DMS79 (cell line): ENCODE measurements around the gene SPIRE1.

ENCODE experiments used
- DNase-seq: peaks from one replicate; lab custom pipeline; 2025; lab: John Stamatoyannopoulos, UW

The SPIRE1 gene

DNA sequence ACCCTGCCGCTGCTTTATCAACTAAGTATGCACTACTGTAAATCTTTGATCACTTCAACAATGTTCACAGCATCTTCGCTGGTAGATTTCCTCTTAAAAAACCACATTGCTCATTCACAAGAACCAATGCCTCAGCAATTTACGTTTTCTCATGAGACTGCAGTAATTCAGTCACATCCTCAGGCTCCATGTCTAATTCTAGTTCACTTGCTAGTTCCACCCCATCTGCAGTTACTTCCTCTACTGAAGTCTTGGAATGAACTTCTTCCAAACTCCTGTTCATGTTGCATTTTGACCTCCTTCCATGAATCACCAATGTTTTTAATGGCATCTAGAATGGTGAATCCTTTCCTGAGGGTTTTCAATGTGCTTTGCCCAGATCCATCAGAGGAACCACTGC, 214.4 kb downstream of the SPIRE1 start:
- no peak for DNase-seq

DNA sequence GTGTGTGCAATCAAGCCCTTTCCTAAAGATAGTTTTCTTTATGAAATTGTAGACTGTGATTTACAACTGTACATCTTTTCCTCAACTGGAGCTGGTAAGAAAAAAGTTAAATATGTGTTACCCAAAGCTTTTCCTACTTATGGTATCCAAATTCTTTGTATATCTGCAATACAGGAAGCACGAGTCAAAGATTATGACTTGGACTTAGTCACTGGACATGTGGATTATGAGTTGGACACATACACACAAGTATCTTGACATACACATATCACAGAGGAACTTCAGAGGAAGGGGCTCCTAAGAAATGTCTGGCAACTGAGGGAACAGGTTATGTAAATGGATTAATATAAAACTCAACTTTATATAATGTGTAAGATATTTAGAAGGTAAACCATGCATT, 215.0 kb downstream of the SPIRE1 start:
- no peak for DNase-seq

DNA sequence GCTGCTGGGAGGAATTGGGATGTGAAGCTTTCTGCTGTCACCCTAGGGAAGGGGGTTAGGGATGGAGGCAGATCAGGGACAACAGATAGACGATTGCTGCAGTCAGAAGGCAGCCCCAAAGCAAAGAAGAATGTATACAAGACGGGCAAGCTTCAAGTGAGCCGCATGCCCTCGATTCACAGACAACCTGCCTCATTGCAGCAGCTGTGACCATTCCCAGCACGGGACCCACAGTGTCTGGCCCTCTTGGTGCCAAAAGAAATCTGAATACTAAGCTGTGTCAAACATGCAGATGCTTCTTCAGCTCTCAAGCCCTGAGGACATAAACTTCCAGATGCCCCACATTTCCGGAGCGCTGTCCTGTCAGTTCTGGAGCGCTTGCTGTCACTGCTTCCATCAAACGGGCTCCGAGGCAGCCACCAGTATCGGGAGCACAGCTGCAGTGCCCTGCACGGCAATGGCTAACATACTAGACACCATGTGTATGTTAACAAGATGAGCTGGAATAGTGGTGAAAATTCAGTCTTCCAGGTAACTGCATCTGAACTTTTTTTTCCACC, 216.4 kb downstream of the SPIRE1 start:
- DNase-seq, result no peak

DNA sequence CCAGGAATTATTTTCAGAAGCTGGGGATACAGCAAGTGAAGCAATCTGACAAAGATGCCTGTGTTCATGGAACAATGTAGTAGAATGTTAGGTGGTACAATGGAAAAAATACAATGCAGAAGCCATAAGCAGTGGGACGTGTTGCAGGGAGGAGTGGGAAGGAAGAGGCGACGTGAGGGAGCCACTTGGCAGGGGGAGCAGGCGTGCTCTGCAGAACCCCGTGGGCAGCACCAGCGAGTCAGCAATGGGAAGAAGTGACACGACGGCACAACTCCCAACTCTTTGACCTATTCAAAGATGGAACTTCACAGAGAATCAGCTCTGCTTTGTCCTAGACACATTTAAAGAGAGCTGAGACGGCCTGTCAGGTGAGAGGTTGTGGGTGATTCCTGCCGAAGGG, 219.7 kb downstream of the SPIRE1 start:
- DNase-seq, result no peak

DNA sequence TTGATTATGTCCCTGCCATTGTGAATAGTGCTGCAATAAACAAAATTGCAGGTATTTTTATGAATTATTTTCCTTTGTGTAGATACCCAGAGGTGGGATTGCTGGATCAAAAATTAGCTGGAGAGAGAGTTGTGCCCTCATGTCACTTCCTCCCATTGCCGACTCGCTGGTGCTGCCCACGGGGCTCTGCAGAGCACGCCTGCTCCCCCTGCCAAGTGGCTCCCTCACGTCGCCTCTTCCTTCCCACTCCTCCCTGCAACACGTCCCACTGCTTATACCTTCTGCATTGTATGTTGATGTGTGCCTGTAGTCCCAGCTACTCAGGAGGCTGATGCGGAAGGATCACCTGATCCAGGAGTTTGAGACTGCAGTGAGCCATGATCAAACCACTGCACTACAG, 222.0 kb downstream of the SPIRE1 start:
- no peak for DNase-seq

DNA sequence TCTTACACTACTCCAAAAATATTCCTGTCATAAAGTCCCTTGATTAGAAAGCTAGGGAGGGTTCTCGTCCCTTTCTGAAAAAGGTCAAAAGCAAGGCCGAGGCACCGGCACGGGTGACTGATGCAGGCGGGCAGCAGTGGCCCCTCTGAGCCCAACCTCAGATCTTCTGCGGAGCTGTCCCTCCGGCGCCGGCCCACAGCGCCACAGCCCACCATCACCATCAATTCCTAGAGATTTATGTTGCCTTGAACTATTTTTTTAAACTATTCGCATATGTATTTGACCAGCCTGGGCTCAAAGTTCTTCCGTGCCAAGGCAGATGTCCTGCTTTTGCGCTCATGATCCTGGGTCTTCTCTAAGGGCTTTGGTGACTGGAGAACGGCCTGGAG, 223.4 kb downstream of the SPIRE1 start:
- no peak for DNase-seq

DNA sequence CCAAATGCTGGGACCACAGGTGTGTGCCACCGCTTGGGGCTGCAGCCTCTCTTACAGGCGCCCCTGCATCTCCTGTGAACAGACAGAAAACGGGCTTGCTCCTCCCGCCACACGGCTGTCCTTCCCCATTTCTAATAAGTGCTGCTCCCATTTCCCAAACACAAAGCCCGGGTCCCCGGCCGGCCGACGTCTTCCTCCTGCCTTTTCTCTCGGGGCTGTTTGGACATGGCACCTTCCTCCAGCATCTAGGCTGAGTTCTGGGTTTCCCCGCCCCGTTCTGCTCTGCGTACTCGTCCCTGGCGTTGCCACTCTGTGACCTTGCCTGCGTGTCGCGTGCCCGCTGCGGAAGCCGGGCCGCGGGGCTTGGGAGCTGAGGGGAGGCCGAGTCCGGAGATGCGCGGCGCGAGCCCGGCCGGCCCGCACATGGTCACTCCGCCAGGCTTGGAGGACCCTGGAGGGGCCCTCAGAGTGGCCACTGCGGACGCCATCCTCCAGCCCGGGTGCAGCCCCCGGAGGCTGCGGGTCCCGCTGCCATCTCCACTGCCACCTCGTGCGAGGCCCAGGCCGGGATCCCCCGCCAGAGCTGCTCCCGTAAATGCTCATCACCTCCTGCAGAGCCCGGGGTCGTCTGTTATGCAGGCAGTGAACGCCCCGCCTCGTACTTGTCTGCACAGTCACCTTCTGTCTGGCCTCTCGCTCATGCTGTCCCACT, 223.9 kb downstream of the SPIRE1 start:
- no peak for DNase-seq

DNA sequence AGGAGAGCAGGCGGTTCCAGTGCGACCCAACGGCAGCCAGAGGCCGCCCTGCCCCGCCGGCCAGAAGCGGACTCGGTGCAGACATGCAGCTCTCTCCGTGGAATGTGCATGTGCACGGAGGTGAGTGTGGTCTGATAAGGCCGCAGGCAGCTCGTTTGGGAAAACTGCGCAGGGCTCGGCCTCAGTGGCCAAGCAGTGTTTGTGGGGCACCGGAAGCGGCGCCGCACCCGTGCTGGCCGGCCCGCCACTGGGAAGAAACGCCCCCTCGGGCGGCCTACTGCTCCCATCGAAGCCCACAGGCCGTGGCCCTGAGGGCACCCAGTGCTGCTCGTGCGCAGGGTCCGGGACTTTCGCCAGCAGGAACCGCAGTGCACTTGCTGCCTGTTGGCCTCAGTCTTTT, 225.0 kb downstream of the SPIRE1 start:
- DNase-seq, result no peak

DNA sequence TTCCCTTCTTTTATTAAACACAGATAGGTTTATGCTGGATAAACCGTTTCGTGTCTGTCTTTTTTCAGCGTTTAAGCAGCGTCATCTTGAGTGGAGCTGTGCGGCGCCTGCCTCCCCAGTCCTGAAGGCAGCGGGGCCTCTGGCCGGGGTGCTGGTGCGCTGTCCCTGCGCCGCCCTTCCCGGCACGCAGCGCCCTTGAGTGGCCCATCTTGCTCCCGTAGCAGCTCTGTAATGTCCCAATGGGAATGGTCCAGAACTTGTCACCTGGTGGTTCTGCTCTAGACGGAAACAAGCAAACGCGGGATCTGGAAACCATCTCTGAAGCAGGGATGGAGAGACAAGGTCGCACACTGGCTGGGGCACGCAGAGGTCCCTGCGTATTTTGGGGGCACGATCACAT, 225.7 kb downstream of the SPIRE1 start:
- DNase-seq, result no peak

DNA sequence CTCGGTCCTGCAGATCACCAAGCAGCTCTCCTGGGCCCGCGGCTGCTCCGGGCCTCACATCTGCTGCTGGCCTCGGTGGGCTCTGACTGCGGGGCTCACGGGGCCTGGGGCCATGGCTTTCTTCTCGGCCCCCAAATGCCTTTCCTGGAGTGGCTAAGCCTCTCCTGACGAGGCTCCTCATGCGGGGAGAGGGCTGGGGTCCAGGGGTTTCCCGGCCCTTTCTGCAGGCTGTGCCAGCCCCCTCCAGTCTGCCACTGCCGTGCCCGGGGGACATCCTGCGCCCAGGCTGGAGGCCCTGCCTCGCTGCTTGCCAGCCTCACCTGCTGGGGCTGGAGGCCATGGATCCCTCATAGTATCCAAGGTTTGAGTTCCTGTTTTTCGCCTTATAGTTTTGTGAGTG, 226.3 kb downstream of the SPIRE1 start:
- no peak for DNase-seq

DNA sequence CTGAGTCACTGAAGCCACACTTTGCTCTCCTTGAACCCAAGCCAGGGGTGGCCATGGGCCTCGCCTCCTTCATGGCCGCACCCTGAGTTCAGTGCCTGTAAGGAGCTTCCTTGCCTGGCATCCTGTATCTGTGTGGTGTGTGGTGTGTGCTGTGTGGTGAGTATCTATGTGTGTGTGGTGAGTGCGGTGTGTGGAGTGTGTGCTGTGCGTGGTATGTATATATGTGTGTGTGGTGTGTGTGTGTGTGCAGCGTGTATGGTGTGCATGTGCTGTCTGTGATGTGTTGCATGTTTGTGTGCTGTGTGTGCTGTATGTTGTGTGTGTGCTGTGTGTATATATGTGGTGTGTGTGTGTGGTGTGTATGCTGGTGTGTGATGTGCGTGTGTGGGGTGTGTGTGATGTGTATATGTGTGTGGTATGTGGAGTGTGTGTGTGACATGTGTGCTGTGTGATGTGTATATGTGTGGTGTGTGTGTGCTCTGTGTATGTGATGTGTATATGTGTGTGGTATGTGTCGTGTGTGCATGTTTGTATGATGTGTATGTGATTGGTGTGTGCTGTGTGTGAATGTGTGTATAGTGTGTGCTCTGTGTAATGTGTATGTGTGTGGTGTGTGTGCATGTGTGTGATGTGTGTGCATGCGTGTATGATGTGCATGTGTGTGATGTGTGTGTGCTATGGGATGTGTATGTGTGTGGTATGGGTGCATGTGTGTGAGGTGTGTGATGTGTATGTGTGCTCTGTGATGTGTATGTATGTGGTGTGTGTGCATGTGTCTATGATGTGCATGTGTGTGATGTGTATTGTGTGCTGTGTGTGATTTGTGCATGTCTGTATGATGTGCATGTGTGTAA, 227.5 kb downstream of the SPIRE1 start:
- no peak for DNase-seq

DNA sequence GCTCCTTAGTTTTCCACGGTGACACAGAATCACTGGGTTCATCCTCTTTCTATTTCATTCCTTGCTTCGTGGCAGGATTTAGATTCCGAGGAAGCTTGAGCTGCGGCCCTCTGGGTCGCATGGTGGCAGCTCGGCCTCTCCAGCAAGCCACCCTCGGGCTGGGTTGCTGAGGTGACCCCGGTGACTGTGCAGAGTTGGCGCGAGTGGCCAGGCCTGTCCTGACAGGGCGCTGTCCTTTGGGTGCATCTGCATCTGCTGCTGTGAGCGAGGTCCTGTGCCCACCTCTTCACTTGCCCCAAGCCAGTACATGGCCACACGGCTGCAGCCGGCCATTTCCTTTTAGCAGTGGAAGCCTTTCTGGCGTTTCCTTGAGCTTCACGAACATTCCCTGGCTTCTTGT, 228.4 kb downstream of the SPIRE1 start:
- no peak for DNase-seq

DNA sequence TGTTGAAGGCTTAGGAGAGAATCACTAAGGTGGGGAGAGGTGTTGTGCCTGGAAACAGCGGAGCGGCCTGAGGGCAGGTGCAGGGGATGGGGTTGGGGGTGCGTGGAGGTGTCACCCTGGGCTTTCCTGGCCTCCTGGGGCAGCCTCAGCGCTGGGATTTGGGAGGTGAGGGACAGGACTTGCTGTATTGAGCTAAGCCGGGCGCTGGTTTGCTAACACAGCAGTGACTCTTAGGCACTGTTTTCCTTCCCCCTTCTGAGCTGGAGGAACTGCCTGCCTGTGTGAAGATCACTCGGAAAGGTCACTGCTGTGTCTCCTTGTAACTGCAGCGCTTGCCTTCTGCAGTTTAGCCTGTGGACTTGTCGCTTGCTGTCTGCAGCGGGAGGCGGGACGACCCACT, 229.0 kb downstream of the SPIRE1 start:
- no peak for DNase-seq

DNA sequence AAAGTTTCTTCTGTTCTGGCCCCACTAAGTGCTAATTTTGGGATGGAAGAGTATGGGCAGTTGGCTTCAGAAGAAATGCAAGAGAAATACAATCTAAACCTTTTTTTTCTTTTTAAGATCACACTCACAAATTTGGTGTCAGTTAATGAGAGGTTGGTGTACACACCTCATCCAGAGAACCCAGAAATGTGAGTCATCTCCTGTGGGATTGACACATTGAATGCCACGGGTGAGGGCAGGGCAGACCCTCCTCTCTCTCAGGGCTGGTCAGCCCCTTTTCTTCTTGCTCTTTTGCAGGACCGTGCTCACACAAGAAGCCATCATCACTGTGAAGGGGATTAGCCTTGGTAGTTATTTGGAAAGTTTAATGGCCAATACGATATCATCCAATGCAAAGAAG, 231.0 kb downstream of the SPIRE1 start:
- DNase-seq, result no peak

DNA sequence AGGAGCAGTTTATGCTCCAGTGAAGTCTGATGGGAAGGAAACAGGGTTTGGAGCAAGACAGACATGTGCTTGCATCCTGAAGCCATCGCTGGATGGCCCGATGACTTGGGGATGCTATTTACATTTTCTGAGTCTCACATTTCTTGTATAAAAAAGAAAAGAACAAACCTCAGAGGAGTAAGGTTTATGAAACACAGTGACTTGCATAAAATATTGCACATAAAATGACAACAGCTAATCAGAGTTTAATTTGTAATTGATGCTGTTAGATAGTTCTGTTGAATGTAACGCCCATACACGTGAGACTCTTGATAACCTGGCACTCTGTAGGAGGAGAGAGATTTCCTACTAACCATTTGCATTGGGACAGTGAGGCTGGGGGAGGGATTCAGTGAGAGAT, 233.7 kb downstream of the SPIRE1 start:
- DNase-seq, result no peak

DNA sequence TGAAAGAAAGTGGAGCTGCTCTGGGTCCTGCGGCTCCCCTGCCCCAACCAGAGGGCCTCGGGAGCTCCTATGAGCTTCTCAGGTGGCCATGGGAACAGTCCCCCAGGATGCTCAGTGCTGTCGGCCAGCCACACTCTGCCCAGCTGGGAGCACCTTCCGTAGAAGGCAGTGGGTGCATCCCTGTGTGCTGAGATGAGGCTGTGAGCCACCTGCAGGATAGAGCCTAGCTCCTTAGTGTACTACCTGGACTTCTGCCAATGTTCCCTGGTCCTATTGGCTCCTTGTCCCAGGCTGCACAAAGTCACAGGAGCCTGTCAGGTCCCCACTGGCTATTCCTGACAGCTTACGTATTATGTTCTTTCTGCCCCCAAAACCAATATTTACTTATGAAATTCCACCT, 234.1 kb downstream of the SPIRE1 start:
- no peak for DNase-seq

DNA sequence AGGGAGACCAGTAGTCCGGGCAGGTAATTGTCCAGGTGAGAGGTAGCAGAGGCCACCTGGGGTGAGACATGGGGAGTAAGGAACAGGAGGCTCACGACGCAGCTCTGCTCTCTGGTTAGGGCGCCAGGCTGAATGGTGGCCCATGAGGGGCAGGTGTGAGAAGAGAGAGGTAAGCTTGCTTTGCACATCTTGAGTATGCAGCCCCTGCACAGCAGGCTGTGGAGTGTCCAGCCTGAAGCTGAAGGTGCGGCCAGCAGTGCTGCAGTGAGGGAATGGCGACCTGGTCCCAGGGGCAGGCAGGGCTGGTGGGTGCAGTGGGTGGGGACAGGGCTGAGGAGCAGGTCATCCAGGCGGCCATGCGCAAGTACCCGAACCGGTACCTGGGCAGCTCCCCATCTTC, 234.5 kb downstream of the SPIRE1 start:
- DNase-seq, result no peak

DNA sequence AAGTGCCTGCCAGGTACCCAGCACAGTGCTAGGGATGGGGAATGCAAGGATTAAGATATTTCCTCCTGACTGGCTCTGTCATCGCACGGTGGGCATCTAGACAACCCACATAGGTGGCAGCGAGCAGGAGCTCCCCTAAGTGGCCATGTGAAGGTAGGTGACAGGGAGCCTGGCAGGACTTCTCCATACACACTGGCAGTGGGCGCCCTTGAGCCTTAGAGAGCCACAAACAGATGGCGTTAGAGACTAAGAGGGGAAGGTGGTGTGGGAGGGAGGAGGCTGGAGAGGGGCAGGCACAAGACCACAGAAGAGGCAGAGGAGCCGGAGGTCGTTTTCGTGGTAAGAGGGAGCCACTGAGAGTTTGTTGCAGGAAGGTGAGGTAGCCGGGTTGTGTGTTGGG, 235.0 kb downstream of the SPIRE1 start:
- no peak for DNase-seq

DNA sequence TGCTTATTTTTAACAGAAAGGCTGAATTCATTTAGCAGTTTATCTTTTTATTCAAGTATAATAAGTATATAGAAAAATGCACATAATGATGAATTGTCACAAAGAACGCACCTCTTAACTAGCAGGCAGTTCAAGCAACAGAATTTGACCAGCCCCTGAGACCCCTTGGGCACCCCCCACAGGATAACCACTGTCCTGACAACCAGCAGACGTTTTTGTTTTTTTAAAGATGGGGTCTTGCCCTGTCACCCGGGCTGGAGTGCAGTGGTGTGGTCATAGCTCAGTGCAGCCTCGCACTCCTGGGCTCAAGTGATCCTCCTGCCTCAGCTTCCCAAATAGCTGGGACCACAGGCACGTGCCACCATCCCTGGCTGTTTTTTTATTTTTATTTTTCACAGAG, 236.2 kb downstream of the SPIRE1 start:
- DNase-seq, result no peak

DNA sequence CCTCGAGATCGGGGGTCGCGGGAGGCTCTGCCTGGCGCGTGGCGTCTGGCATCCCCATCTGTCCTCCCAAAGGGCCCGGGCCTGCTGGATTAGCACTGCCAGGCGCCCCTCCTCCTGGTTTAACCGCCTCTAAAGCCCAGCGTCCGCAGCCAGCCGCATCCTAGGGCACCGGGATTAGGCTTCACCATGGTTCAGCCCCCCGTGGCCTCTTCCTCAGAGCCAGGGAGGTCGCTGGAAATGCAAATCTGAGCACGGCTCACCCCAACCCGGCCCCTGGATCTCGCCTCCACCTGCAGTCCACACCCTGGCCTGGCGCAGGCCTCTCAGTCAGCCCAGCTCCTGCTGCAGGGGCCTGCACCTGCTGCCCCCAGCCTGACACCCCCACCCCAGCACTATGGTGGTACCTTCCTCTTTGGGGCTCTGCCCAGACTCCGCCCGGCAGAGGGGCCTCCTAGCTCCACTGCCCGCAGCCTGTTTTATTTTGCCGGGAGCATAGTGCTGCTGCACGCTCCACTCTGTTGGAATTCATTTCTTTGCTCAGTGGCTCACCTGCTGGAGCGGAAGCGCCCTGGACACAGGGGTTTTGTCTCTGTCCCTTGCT, 237.0 kb downstream of the SPIRE1 start:
- peak; percentile 80 for DNase-seq

DNA sequence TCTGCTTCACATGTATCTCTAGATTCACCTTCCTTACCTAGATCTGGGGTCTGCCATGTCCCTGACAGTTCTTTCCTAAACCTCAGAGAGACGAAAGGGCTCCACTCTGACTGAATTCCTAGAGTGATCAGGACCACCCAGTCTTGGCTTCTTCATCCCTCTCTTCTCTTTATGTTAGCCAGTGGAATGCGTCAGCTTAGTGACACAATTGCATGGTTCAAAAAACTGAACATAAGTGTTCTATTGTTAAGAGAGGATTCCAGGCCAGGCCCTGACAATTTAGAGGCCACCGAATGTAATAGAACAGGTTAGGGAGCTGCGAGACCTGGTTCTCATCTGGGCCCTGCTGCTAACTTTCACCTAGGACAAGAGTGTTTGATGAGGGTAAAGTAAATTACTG, 240.2 kb downstream of the SPIRE1 start:
- no peak for DNase-seq

DNA sequence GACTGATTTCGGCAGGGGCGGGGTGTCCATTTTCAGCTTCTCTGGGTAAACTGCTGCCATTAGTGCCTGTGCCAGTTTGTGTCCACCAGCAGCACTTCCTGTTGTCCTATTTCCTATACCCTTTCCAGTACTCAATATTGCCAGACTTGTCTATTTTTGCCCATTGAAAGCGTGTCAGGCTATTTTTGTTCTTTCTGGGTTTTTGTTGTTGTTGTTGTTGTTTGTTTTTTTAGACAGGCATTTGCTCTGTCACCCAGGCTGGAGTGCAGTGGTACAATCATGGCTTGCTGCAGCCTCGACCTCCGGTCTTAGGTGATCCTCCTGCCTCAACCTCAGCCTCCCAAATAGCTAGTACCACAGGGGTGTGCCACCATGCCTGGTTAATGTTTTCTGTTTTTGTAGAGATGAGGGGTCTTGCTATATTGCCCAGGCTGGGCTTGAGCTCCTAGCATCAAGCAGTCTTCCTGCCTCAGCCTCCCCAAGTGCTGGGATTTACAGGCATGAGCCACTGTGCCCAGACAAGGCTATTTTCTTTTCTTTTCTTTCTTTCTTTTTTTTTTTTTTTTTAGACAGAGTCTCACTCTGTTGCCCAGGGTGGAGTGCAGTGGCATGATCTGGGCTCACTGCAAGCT, 241.7 kb downstream of the SPIRE1 start:
- no peak for DNase-seq

DNA sequence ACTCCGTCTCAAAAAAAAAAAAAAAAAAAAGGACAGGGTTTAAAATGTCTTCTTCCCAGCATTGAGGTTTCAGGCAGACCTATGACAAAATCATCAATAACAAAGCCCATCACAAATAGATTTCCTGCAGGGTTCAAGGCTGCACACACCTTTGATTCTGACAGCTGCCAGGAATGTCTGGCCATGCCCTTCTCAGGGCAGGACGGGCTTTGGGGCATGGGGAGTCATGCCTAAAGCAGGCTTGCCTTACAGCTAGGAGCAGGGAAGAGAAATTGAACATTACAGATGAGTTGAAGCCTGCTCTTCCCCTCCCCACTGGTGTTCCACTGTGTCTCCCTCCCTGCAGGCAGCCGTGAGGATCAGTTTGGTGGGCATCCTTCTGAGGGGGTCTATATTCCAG, 246.5 kb downstream of the SPIRE1 start:
- no peak for DNase-seq
